ENCODE results near the gene CTDP1. TPM values are rescaled to one million over a fixed set of nuclear protein-coding genes. Genes with fewer than 3 reads are reported as not detected.

CTDP1 gene
- total RNA-seq, 1 experiment from 2014 or later = 33.7 TPM

- H2BK12ac ChIP-seq (ENCODE audit: insufficient read length, low read depth, low read length) = no peak overlapping the region
- peaks cover 6% of the 10 kb centered on the region for H3K79me1 ChIP-seq (ENCODE audit: insufficient read depth, low read depth, low read length, poor library complexity, severe bottlenecking)
- H4K20me1 ChIP-seq (ENCODE audit: control insufficient read depth, insufficient read depth, insufficient read length) = no peaks in the 10 kb centered on the region
- H3K4me2 ChIP-seq (ENCODE audit: insufficient read depth, insufficient read length, low read length) = no peak overlapping the region
- no peak overlapping the region for H4K91ac ChIP-seq (ENCODE audit: insufficient read length, low read depth, low read length)
- WGBS (ENCODE audit: extremely low coverage, insufficient read length, low lambda C conversion rate) = no CpG with 5 or more reads among the region's 11 CpGs
- no peak overlapping the region for H2AFZ ChIP-seq (ENCODE audit: low read length)
- Mint-ChIP-seq H3K4me1 (peaks cover 23 to 30% of the 10 kb centered on the region in 2 experiments), H3K36me3 (ENCODE audit: insufficient read depth in 1 of 3, low read depth in 3 of 3) (peaks cover 1 to 6% (median 5%) of the 10 kb centered on the region in 3 experiments; a peak in 4 of 7 replicates), H3K4me3 (peak overlapping the region in 1 of 2 experiments; percentile 53; a peak in 2 of 5 replicates), H3K9me3 (no peaks in the 10 kb centered on the region), H3K27me3 (ENCODE audit: low read depth) (no peaks in the 10 kb centered on the region), H3K27ac (0 out of 7 replicates have a peak overlapping the region, but pooled peaks of 2 of the 3 experiments have one; percentile 3 to 60)
- no peaks in the 10 kb centered on the region for H3K9me3 ChIP-seq (ENCODE audit: control insufficient read depth, low read depth, low read length)
- peaks cover 5% of the 10 kb centered on the region for H3K23me2 ChIP-seq (ENCODE audit: insufficient read length, low read depth, low read length, poor library complexity, severe bottlenecking)
- H3K79me2 ChIP-seq (ENCODE audit: insufficient read depth, low read length) = peaks cover 52% of the 10 kb centered on the region; the same call in 1 of the 2 replicates
- H2BK5ac ChIP-seq (ENCODE audit: insufficient read length, low read length) = no peak overlapping the region
- no peak for TF ChIP-seq CTCF (conservative IDR thresholded peaks at IDR 0.05)
- no peak overlapping the region for H3T11ph ChIP-seq (ENCODE audit: low read length)
- no peak overlapping the region for H2BK20ac ChIP-seq (ENCODE audit: low read depth, low read length, poor library complexity, severe bottlenecking)
- no peak overlapping the region for H3K27ac ChIP-seq (ENCODE audit: insufficient read length, low read depth, low read length)
- H3K18ac ChIP-seq (ENCODE audit: insufficient read length, low read depth, low read length) = no peak overlapping the region
- no peak overlapping the region for H2BK120ac ChIP-seq (ENCODE audit: low read depth, low read length, poor library complexity, severe bottlenecking)
- peaks cover 4% of the 10 kb centered on the region; the same call in 1 of the 2 replicates for H3K4me1 ChIP-seq (ENCODE audit: insufficient read depth, low read length)
- DNase-seq = no peak
- no peak overlapping the region for H3K4ac ChIP-seq (ENCODE audit: low read depth, low read length)
- H4K5ac ChIP-seq (ENCODE audit: insufficient read length, low read depth, low read length) = no peak overlapping the region
- H3K14ac ChIP-seq (ENCODE audit: insufficient read depth, low read length) = no peak overlapping the region
- no peak overlapping the region for H3K56ac ChIP-seq (ENCODE audit: insufficient read length, low read depth, low read length)
- no peaks in the 10 kb centered on the region for H3K27me3 ChIP-seq (ENCODE audit: insufficient read depth, low read length)
- no peak overlapping the region for H3K9ac ChIP-seq (ENCODE audit: extremely low read depth, insufficient read length, low read length)
- H3K23ac ChIP-seq (ENCODE audit: insufficient read length, low read depth, low read length) = no peak overlapping the region
- no peak overlapping the region for H4K8ac ChIP-seq (replicated peaks; ENCODE audit: insufficient read length, low read depth, low read length)
- no peak overlapping the region for H2BK15ac ChIP-seq (ENCODE audit: low read depth, low read length)
- H2AK5ac ChIP-seq (ENCODE audit: insufficient read length, low read length) = no peak overlapping the region
These were observed 2.9 kb downstream of the CTDP1 start for GRCh38 chr18:79682481-79682880.

Measured in H9 (cell line).